AML-193 (cell line): ENCODE results near the gene TLR4.

Source experiments
- DNase-seq, 2 experiments: peaks; one replicate each; lab custom pipeline; 2025; lab: John Stamatoyannopoulos, UW

Gene TLR4

GRCh38 chr9:117714282-117714681, 10.1 kb downstream of the TLR4 start:
- DNase-seq: no peak

GRCh38 chr9:117715411-117715989, 11.3 kb downstream of the TLR4 start:
- no peak for DNase-seq

GRCh38 chr9:117718085-117718484, 13.9 kb downstream of the TLR4 start:
- peak; percentile 90 to 92 for DNase-seq

- DNase-seq: no peak
Measured at GRCh38 chr9:117718701-117719100, 14.5 kb downstream of the TLR4 start.

GRCh38 chr9:117719161-117719920, 15.1 kb downstream of the TLR4 start:
- no peak for DNase-seq

- DNase-seq: no peak
Measured at GRCh38 chr9:117720066-117720465, 15.9 kb downstream of the TLR4 start.

- no peak for DNase-seq
Measured at GRCh38 chr9:117720555-117720954, 16.4 kb downstream of the TLR4 start.

- DNase-seq: no peak
Measured at GRCh38 chr9:117720987-117721386, 16.8 kb downstream of the TLR4 start.

GRCh38 chr9:117722108-117722761, 18.0 kb downstream of the TLR4 start:
- no peak for DNase-seq

- peak; percentile 45 to 54 for DNase-seq
Measured at GRCh38 chr9:117723986-117724625, 19.9 kb downstream of the TLR4 start.

- peak; percentile 97 for DNase-seq
Measured at GRCh38 chr9:117725426-117725887, 21.3 kb downstream of the TLR4 start.

GRCh38 chr9:117729375-117729774, 25.2 kb downstream of the TLR4 start:
- no peak for DNase-seq

GRCh38 chr9:117732494-117732893, 28.3 kb downstream of the TLR4 start:
- no peak for DNase-seq

GRCh38 chr9:117733465-117733864, 29.3 kb downstream of the TLR4 start:
- DNase-seq: no peak

- DNase-seq: no peak
Measured at GRCh38 chr9:117734082-117734481, 29.9 kb downstream of the TLR4 start.

- DNase-seq: no peak
Measured at GRCh38 chr9:117734523-117735314, 30.5 kb downstream of the TLR4 start.

GRCh38 chr9:117737721-117738226, 33.6 kb downstream of the TLR4 start:
- DNase-seq: no peak

GRCh38 chr9:117739206-117739605, 35.0 kb downstream of the TLR4 start:
- no peak for DNase-seq

- DNase-seq: no peak
Measured at GRCh38 chr9:117739624-117740347, 35.6 kb downstream of the TLR4 start.

- DNase-seq: no peak
Measured at GRCh38 chr9:117742131-117742530, 37.9 kb downstream of the TLR4 start.

GRCh38 chr9:117744369-117744768, 40.2 kb downstream of the TLR4 start:
- DNase-seq: no peak
